Loucy (cell line): ENCODE results near the gene GYG2.
"Not testable (repeated sequence)": the region's sequence is repeated elsewhere in the genome, so short reads cannot be mapped to it uniquely, and the experiment has no call there.

Experiments
- CTCF ChIP-seq: fragments of 200-600 bp; sonication (generic); conservative IDR thresholded peaks from 2 replicates; pipeline ENCODE4 v1.5.1; 2014; ENCODE audit warnings: mild to moderate bottlenecking, antibody characterized with exemption, low read length
- EZH2phosphoT487 ChIP-seq: fragments of 200-600 bp; IDR thresholded peaks from 2 replicates; pipeline ENCODE4 v1.6.1; 2018; ENCODE audit warnings: antibody characterized with exemption, mild to moderate bottlenecking, moderate library complexity, borderline replicate concordance

DNA sequence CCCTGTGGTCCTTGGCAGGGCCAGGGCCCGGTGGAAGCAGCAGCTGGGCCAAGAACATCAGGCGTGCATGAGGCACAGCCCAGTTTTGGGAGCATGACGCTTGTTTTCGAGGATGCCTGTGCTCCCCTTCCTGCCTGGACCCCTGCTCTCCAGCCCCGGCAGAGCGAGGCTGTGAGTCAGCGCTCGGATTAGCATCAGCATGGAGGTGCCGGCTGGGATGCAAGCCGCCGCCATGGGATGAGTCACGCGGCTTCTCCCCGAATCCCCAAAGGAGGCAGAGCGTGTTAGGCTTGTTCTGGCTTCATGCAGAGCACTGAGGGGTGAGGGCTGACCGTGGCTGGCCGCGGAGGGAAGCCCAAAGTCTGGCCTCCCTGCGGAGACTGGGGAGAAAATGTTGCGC lies 23.9 kb upstream of the GYG2 start:
- TF ChIP-seq CTCF, EZH2phosphoT487: not testable (repeated sequence)
